ENCODE data around the gene CD58.

The CD58 gene

GRCh38 chr1:116560704-116561490 lies 9.9 kb downstream of the CD58 start:
- H3K4me3 ChIP-seq (ENCODE audit: low read depth, low read length) = no peak overlapping the region
- no peak for TF ChIP-seq CTCF (IDR thresholded peaks at IDR 0.05; ENCODE audit: low read depth, low read length)
- DNase-seq (ENCODE audit: low read depth) = no peak

DNA sequence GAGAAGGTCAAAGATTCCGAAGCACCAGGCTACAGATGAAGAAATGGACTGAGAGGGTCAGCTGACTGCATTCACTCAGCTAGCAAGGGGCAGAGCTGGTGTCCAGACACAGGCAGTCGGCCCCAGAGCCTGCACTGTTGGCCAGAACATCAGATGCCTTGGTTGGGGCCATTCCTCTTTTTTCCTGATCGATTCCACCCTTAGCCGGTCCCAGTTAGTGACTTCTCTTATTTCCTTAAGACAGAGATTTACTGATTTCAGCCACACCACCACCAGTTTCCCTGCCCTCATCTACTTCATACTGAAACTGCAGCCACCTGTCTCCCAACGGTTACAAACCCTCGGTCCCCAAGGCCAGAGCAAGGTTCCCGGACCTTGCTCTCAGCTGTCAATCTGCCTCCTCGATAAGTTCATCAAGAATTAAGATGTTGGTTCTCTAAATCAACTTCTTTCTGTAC lies 11.5 kb downstream of the CD58 start:
- TF ChIP-seq CTCF (IDR thresholded peaks at IDR 0.05; ENCODE audit: low read depth, low read length) = no peak
- TF ChIP-seq MAX (IDR thresholded peaks at IDR 0.05; ENCODE audit: low read depth, low read length) = no peak
- no peak for TF ChIP-seq MYC (IDR thresholded peaks at IDR 0.05; ENCODE audit: low read depth, low read length)
- TF ChIP-seq POLR2A (IDR thresholded peaks at IDR 0.05; ENCODE audit: extremely low read depth, insufficient read length) = no peak
- no peak overlapping the region for H3K4me3 ChIP-seq (ENCODE audit: low read depth, low read length)
- DNase-seq (ENCODE audit: low read depth) = no peak

DNA sequence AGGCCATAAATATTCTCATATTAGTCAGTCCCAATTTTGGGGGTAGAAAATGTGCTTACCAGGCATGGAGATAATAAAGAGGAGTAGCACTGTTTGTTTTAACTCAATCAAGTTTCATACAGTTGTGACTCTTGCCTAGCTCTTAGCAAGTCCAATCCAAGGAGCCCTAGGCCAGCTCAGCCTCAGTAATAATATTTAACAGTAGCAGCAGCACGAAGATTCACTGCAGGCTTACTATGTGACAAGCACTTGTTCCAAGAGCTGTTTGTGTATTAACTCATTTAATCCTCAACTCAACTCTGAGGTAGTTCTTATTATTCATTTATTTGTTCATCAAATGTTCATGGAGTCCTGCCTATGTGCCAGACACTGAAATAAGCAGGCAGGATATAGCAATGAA lies 12.3 kb downstream of the CD58 start:
- no peak for DNase-seq (ENCODE audit: low read depth)
- H3K4me3 ChIP-seq (ENCODE audit: low read depth, low read length) = no peak overlapping the region
- no peak for TF ChIP-seq MYC (IDR thresholded peaks at IDR 0.05; ENCODE audit: low read depth, low read length)
- TF ChIP-seq CTCF (IDR thresholded peaks at IDR 0.05; ENCODE audit: low read depth, low read length) = no peak
- TF ChIP-seq MAX (IDR thresholded peaks at IDR 0.05; ENCODE audit: low read depth, low read length) = no peak
- no peak for TF ChIP-seq POLR2A (IDR thresholded peaks at IDR 0.05; ENCODE audit: extremely low read depth, insufficient read length)

GRCh38 chr1:116558140-116558549 lies 12.7 kb downstream of the CD58 start:
- DNase-seq (ENCODE audit: low read depth) = no peak
- TF ChIP-seq POLR2A (IDR thresholded peaks at IDR 0.05; ENCODE audit: extremely low read depth, insufficient read length) = no peak
- no peak for TF ChIP-seq MAX (IDR thresholded peaks at IDR 0.05; ENCODE audit: low read depth, low read length)
- no peak for TF ChIP-seq CTCF (IDR thresholded peaks at IDR 0.05; ENCODE audit: low read depth, low read length)
- no peak for TF ChIP-seq MYC (IDR thresholded peaks at IDR 0.05; ENCODE audit: low read depth, low read length)
- no peak overlapping the region for H3K4me3 ChIP-seq (ENCODE audit: low read depth, low read length)

- DNase-seq (ENCODE audit: low read depth) = no peak
- TF ChIP-seq MAX (IDR thresholded peaks at IDR 0.05; ENCODE audit: low read depth, low read length) = no peak
- no peak for TF ChIP-seq MYC (IDR thresholded peaks at IDR 0.05; ENCODE audit: low read depth, low read length)
- TF ChIP-seq CTCF (IDR thresholded peaks at IDR 0.05; ENCODE audit: low read depth, low read length) = no peak
- TF ChIP-seq POLR2A (IDR thresholded peaks at IDR 0.05; ENCODE audit: extremely low read depth, insufficient read length) = no peak
- no peak overlapping the region for H3K4me3 ChIP-seq (ENCODE audit: low read depth, low read length)
Observed at GRCh38 chr1:116557323-116557878, 13.4 kb downstream of the CD58 start.
